Testis (tissue), 3 donors: ENCODE data around the gene MAGI2. TPM values are rescaled to one million over a fixed set of nuclear protein-coding genes. Genes with fewer than 3 reads are reported as not detected.

Source experiments
- DNase-seq: peaks from one replicate; pipeline ENCODE4 v3.0.0-alpha.2; 2019
- H3K27ac ChIP-seq, 2 donors: fragments of 200-600 bp; sonication (generic); one replicate each; pipeline ENCODE4 v1.5.1; 2019
- H3K27me3 ChIP-seq: fragments of 200-600 bp; sonication (generic); one replicate; pipeline ENCODE4 v1.5.1; 2019
- H3K36me3 ChIP-seq: fragments of 200-600 bp; sonication (generic); one replicate; pipeline ENCODE4 v1.5.1; 2017; ENCODE audit warnings: low read depth; ENCODE audit errors: missing control alignments
- H3K4me1 ChIP-seq: fragments of 200-600 bp; sonication (generic); one replicate; pipeline ENCODE4 v1.5.1; 2019
- H3K4me3 ChIP-seq, 2 donors: fragments of 200-600 bp; sonication (generic); one replicate each; pipeline ENCODE4 v1.5.1; 2017 to 2019
- H3K9me3 ChIP-seq: fragments of 200-600 bp; sonication (generic); one replicate; pipeline ENCODE4 v1.5.1; 2017
- CTCF ChIP-seq, 3 experiments: fragments of 450-650 bp in 2 of 3; fragments of 200-600 bp in 1 of 3; sonication (generic) in 1 of 3; IDR thresholded peaks; one replicate each; pipeline ENCODE4 v1.5.1; 2016 to 2019; ENCODE audit warnings: antibody characterized with exemption in 3 of 3, mild to moderate bottlenecking in 2 of 3, moderate library complexity in 1 of 3
- POLR2A ChIP-seq: fragments of 450-650 bp; IDR thresholded peaks from one replicate; pipeline ENCODE4 v1.6.1; 2017; ENCODE audit warnings: antibody characterized with exemption, mild to moderate bottlenecking, moderate library complexity
- WGBS, 2 donors: methylation state at CpG; one replicate each; pipeline ENCODE4 v1.1.5; 2018; 5-methylcytosine and 5-hydroxymethylcytosine counted together
- intact Hi-C: fragments of 100-400 bp; cut with DNase I; formaldehyde crosslinking; loops from one replicate; pipeline ENCODE4 v1.15.1; 2023; ENCODE audit warnings: low total_unique reads
- polyA plus RNA-seq: library from polyadenylated mRNA; stranded (reverse); fragments of 350-450 nt; fragmentation: Illumina TruSeq; extraction: RNeasy Lipid Tissue Mini Kit (QIAGEN cat#74804); gene quantifications from one replicate; pipeline ENCODE4 v1.2.3, GENCODE V29; 2014; ENCODE audit warnings: low read depth, low replicate concordance; ENCODE audit not compliant: insufficient read depth
- total RNA-seq, 2 donors: library from RNA; depleted of rRNA; stranded (reverse); fragments of >200 nt; gene quantifications; one replicate each; pipeline ENCODE4 v1.2.3, GENCODE V29; 2016

The MAGI2 gene
- total and polyA plus RNA-seq, 3 donors from 2014 or later: 11.2 to 13.1 (median 12.4) TPM

DNA sequence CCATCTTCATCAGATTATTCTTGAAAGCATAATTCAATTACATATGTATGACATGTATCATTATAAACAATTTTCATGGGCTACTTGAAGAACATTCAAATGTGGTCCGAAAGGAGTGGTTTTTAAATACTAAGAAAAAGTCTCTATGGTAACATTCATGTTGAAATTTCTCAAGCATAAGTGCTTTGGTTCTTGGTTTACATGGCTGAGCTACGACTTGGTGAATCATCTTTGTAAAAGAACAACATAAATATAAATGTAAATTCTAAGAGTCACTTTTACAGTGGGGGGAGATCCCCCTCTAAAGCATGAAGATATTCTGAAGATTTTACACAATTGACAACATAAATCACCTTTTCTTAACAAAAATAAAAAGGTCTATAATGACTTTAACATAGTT, 118.6 kb downstream of the MAGI2 start:
- intact Hi-C loops: no loop called here
- Histone ChIP-seq H3K4me3 (no peak overlapping the region), H3K36me3 (no peaks in the 10 kb centered on the region), H3K9me3 (no peaks in the 10 kb centered on the region), H3K27ac (no peak overlapping the region), H3K27me3 (no peaks in the 10 kb centered on the region), H3K4me1 (no peaks in the 10 kb centered on the region)
- WGBS, 2 donors: 86 to 94% methylated on average over 2 of the region's 2 CpGs
- TF ChIP-seq POLR2A: no peak
- no peak for TF ChIP-seq CTCF (IDR thresholded peaks at IDR 0.05)
- DNase-seq: no peak

GRCh38 chr7:79334334-79334733, 119.1 kb downstream of the MAGI2 start:
- H3K4me3 ChIP-seq: no peak overlapping the region
- H3K4me1 ChIP-seq: no peaks in the 10 kb centered on the region
- intact Hi-C loops: no loop called here
- H3K27ac ChIP-seq: no peak overlapping the region
- no peak for TF ChIP-seq CTCF (IDR thresholded peaks at IDR 0.05)
- TF ChIP-seq POLR2A: no peak
- no peak for DNase-seq
- no peaks in the 10 kb centered on the region for H3K9me3 ChIP-seq
- H3K27me3 ChIP-seq: no peaks in the 10 kb centered on the region
- H3K36me3 ChIP-seq: no peaks in the 10 kb centered on the region

- WGBS, 2 donors: 21 to 24% methylated on average over 2 of the region's 2 CpGs
- intact Hi-C loops: no loop called here
Measured at GRCh38 chr7:79332091-79332490, 121.4 kb downstream of the MAGI2 start.

DNA sequence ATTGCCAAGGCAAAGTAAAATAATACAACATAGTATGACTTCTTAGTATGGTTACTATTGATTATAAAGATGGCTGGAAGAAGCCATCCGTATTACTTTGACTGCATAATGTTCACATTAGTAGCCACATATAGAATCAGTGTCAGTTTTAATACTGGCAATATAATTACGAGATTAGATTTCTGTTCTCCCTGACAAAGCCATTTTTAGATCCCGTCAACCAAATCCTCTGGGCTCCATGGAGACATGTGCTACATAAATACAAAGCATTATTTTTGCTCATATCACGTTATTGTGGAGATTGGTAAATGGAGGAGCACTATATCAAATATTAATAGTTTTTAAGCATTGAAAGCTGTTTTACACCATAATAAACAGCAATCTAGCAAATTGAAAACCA, 124.0 kb downstream of the MAGI2 start:
- TF ChIP-seq POLR2A (no peak), CTCF (IDR thresholded peaks at IDR 0.05) (no peak)

More at GRCh38 chr7:79332091-79332490, 121.4 kb downstream of the MAGI2 start:
- H3K27ac ChIP-seq: no peak overlapping the region
- H3K4me1 ChIP-seq: no peaks in the 10 kb centered on the region
- no peak for DNase-seq
- H3K9me3 ChIP-seq: no peaks in the 10 kb centered on the region
- no peaks in the 10 kb centered on the region for H3K27me3 ChIP-seq
- TF ChIP-seq POLR2A (no peak), CTCF (IDR thresholded peaks at IDR 0.05) (no peak)
- no peak overlapping the region for H3K4me3 ChIP-seq
- no peaks in the 10 kb centered on the region for H3K36me3 ChIP-seq

DNA sequence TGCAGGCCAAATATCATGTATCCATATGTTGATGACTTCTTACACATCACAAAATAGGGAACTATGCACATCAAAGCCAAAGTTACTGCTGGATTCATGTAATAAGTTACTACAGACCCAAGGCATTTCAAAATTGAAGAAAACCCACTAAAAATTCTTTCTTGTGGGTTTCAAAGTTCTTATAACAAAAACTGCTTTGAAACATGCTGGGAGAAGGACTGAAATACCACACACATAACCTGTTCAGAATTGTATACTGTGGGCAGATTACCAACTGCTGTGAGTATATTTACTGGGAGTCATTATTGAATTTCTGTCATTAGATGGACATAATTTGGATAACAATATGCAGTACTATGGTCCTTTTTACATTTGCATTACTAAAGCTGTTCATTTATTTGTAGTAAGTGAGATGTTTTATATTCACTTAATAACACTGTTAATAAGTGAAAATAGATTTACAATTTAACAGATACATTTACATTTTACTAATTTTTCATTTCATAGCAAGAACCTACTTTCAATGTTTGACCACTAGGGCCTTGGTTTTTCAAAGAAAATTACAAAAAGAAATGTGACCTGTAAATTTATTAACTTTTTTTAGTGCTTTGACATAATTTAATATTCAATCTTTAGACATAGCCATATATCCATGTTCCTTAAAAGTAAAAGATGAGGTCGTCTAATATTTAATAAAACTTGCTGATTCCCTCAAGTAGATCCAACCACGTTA, 132.6 kb downstream of the MAGI2 start:
- Histone ChIP-seq H3K4me3 (no peak overlapping the region), H3K36me3 (no peaks in the 10 kb centered on the region), H3K27me3 (no peaks in the 10 kb centered on the region), H3K9me3 (no peaks in the 10 kb centered on the region), H3K4me1 (no peaks in the 10 kb centered on the region), H3K27ac (no peak overlapping the region)
- intact Hi-C loops: no loop called here
- TF ChIP-seq CTCF (IDR thresholded peaks at IDR 0.05): no peak
- TF ChIP-seq POLR2A: no peak
- 33 to 34% methylated on average over 2 of the region's 2 CpGs for WGBS, 2 donors
- no peak for DNase-seq

More for the DNA sequence above, 124.0 kb downstream of the MAGI2 start:
- Histone ChIP-seq H3K4me3 (no peak overlapping the region), H3K9me3 (no peaks in the 10 kb centered on the region), H3K27ac (no peak overlapping the region), H3K36me3 (no peaks in the 10 kb centered on the region), H3K27me3 (no peaks in the 10 kb centered on the region), H3K4me1 (no peaks in the 10 kb centered on the region)
- intact Hi-C loops: no loop called here
- WGBS, 2 donors: 86 to 89% methylated on average over 4 of the region's 4 CpGs
- DNase-seq: no peak
